Mesodermal cell (in vitro differentiated cells): Measurements from ENCODE around the gene ATXN7L1.
A peak's percentile ranks its signal among the peaks of the same experiment; 100 is the strongest.

ENCODE experiments used
- H3K27ac ChIP-seq: 2 replicates; pipeline ENCODE4 v1.7.0; 2013; ENCODE audit warnings: mild to moderate bottlenecking, low read depth, low read length, moderate library complexity; ENCODE audit not compliant: severe bottlenecking
- H3K36me3 ChIP-seq: 2 replicates; pipeline ENCODE4 v1.7.1; 2013; ENCODE audit warnings: mild to moderate bottlenecking, low read length, moderate library complexity; ENCODE audit not compliant: control insufficient read depth, insufficient read depth
- H3K4me1 ChIP-seq: one replicate; pipeline ENCODE4 v1.7.1; 2013; ENCODE audit warnings: mild to moderate bottlenecking, low read length; ENCODE audit not compliant: insufficient read depth, control insufficient read depth, poor library complexity, severe bottlenecking
- H3K4me3 ChIP-seq: 2 replicates; pipeline ENCODE4 v1.7.0; 2013; ENCODE audit warnings: low read length, control low read depth, mild to moderate bottlenecking; ENCODE audit not compliant: insufficient read depth, poor library complexity, severe bottlenecking; ENCODE audit errors: extremely low read depth
- H3K9me3 ChIP-seq: 2 replicates; pipeline ENCODE4 v1.7.1; 2013; ENCODE audit warnings: mild to moderate bottlenecking, low read length, moderate library complexity; ENCODE audit not compliant: control insufficient read depth
- WGBS, 2 experiments: methylation state at CpG; one replicate each; pipeline ENCODE4 v1.1.5; 2013; ENCODE audit warnings: missing lambda C conversion rate in 2 of 2; ENCODE audit not compliant: insufficient coverage in 2 of 2; 5-methylcytosine and 5-hydroxymethylcytosine counted together

Gene ATXN7L1

GRCh38 chr7:105652359-105652993 lies 223.9 kb downstream of the ATXN7L1 start:
- 22 to 25% methylated on average over 6 to 7 of the region's 8 CpGs for WGBS, 2 experiments

GRCh38 chr7:105651798-105652197 lies 224.6 kb downstream of the ATXN7L1 start:
- Histone ChIP-seq H3K9me3 (no peaks in the 10 kb centered on the region), H3K36me3 (no peaks in the 10 kb centered on the region), H3K27ac (no peak overlapping the region), H3K4me3 (no peak overlapping the region), H3K4me1 (peaks cover 38% of the 10 kb centered on the region)
- 83 to 86% methylated on average over 2 of the region's 2 CpGs for WGBS, 2 experiments

More at GRCh38 chr7:105652359-105652993, 223.9 kb downstream of the ATXN7L1 start:
- no peak overlapping the region for H3K4me3 ChIP-seq
- H3K27ac ChIP-seq = no peak overlapping the region
- H3K4me1 ChIP-seq = peaks cover 38% of the 10 kb centered on the region
- H3K36me3 ChIP-seq = no peaks in the 10 kb centered on the region
- no peaks in the 10 kb centered on the region for H3K9me3 ChIP-seq

GRCh38 chr7:105650382-105650970 lies 225.9 kb downstream of the ATXN7L1 start:
- H3K9me3 ChIP-seq = no peaks in the 10 kb centered on the region
- peaks cover 26% of the 10 kb centered on the region for H3K4me1 ChIP-seq
- no peak overlapping the region for H3K27ac ChIP-seq
- 93 to 95% methylated on average over 2 of the region's 2 CpGs for WGBS, 2 experiments
- no peaks in the 10 kb centered on the region for H3K36me3 ChIP-seq
- H3K4me3 ChIP-seq = no peak overlapping the region

GRCh38 chr7:105649727-105650381 lies 226.5 kb downstream of the ATXN7L1 start:
- Histone ChIP-seq H3K27ac (no peak overlapping the region), H3K4me1 (peaks cover 21% of the 10 kb centered on the region), H3K9me3 (no peaks in the 10 kb centered on the region), H3K4me3 (no peak overlapping the region), H3K36me3 (no peaks in the 10 kb centered on the region)
- WGBS, 2 experiments = 80 to 90% methylated on average over 2 to 3 of the region's 4 CpGs

GRCh38 chr7:105648561-105649401 lies 227.6 kb downstream of the ATXN7L1 start:
- H3K27ac ChIP-seq = no peak overlapping the region
- WGBS, 2 experiments = 68 to 77% methylated on average over 10 of the region's 13 CpGs
- no peaks in the 10 kb centered on the region for H3K36me3 ChIP-seq

GRCh38 chr7:105647591-105647990 lies 228.8 kb downstream of the ATXN7L1 start:
- Histone ChIP-seq H3K27ac (no peak overlapping the region), H3K4me1 (peaks cover 33% of the 10 kb centered on the region), H3K4me3 (no peak overlapping the region), H3K36me3 (no peaks in the 10 kb centered on the region), H3K9me3 (no peaks in the 10 kb centered on the region)
- 89 to 93% methylated on average over 5 to 7 of the region's 7 CpGs for WGBS, 2 experiments

More at GRCh38 chr7:105648561-105649401, 227.6 kb downstream of the ATXN7L1 start:
- Histone ChIP-seq H3K4me1 (peaks cover 21% of the 10 kb centered on the region), H3K4me3 (no peak overlapping the region), H3K9me3 (no peaks in the 10 kb centered on the region)

- Histone ChIP-seq H3K4me3 (no peak overlapping the region), H3K27ac (no peak overlapping the region)
- WGBS, 2 experiments = 100% methylated on average over 1 of the region's 3 CpGs
Observed at GRCh38 chr7:105644937-105645336, 231.5 kb downstream of the ATXN7L1 start.

GRCh38 chr7:105643851-105644250 lies 232.5 kb downstream of the ATXN7L1 start:
- Histone ChIP-seq H3K27ac (peak overlapping the region; percentile 41), H3K36me3 (no peaks in the 10 kb centered on the region), H3K4me3 (no peak overlapping the region), H3K4me1 (peaks cover 39% of the 10 kb centered on the region), H3K9me3 (no peaks in the 10 kb centered on the region)
- WGBS, 2 experiments = no CpG with 5 or more reads among the region's 1 CpG

More at GRCh38 chr7:105644937-105645336, 231.5 kb downstream of the ATXN7L1 start:
- H3K36me3 ChIP-seq = no peaks in the 10 kb centered on the region
- no peaks in the 10 kb centered on the region for H3K9me3 ChIP-seq
- peaks cover 34% of the 10 kb centered on the region for H3K4me1 ChIP-seq

GRCh38 chr7:105643384-105643783 lies 233.0 kb downstream of the ATXN7L1 start:
- no peak overlapping the region for H3K4me3 ChIP-seq
- no peak overlapping the region for H3K27ac ChIP-seq
- H3K9me3 ChIP-seq = no peaks in the 10 kb centered on the region
- 26 to 32% methylated on average over 15 of the region's 15 CpGs for WGBS, 2 experiments
- peaks cover 3% of the 10 kb centered on the region for H3K36me3 ChIP-seq
- peaks cover 40% of the 10 kb centered on the region for H3K4me1 ChIP-seq

GRCh38 chr7:105642264-105642663 lies 234.1 kb downstream of the ATXN7L1 start:
- no peak overlapping the region for H3K4me3 ChIP-seq
- no peak overlapping the region for H3K27ac ChIP-seq
- no peaks in the 10 kb centered on the region for H3K9me3 ChIP-seq
- peaks cover 38% of the 10 kb centered on the region for H3K4me1 ChIP-seq
- WGBS, 2 experiments = 87 to 92% methylated on average over 6 to 7 of the region's 7 CpGs
- H3K36me3 ChIP-seq = peaks cover 12% of the 10 kb centered on the region
